Superior temporal gyrus (tissue), 1 donor: ENCODE data around the gene AACS.
A peak's percentile ranks its signal among the peaks of the same experiment; 100 is the strongest.
"Not testable (repeated sequence)": the region's sequence is repeated elsewhere in the genome, so short reads cannot be mapped to it uniquely, and the experiment has no call there.

Experiments
- DNase-seq: peaks from one replicate; pipeline ENCODE4 v3.0.0-alpha.2; 2016; ENCODE audit errors: extremely low spot score

The AACS gene

DNA sequence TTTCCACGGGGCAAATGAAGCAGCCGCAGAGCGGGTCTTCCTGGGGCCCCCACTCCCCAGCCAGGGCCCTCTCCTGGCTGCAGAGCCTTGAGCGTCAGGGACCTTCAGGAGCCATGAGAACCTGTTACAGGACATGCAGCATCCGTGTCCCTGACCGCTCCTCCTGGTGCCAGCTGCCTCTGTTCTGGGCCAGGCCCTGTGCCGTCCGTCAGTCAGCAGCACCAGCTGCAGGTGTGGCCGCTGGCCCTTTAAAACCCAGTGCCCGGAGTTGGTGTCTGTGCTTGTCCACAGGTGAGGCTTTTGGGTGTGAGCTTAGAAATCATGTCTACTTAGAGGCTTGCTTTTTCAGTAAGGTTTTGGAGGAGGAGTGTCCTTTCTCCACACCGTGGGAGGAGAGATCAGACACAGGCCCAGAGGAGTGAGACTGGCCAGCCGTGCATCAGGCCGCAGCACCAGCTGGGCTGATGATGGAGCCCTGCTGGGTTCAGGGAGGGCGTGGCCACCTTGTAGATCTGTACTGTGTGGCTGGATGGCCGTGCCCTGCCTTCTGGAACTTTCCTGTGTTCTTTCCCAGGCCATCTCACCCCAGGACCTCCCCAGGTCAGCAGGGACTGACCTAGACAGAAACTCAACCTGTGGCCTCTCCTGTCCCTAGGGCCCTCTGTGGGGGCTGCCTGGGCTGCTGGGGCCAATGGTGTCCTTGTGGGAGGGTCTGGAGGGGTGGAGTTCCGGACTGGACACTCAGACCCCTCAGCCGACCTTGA is 27.1 kb downstream of the AACS start:
- DNase-seq: no peak

DNA sequence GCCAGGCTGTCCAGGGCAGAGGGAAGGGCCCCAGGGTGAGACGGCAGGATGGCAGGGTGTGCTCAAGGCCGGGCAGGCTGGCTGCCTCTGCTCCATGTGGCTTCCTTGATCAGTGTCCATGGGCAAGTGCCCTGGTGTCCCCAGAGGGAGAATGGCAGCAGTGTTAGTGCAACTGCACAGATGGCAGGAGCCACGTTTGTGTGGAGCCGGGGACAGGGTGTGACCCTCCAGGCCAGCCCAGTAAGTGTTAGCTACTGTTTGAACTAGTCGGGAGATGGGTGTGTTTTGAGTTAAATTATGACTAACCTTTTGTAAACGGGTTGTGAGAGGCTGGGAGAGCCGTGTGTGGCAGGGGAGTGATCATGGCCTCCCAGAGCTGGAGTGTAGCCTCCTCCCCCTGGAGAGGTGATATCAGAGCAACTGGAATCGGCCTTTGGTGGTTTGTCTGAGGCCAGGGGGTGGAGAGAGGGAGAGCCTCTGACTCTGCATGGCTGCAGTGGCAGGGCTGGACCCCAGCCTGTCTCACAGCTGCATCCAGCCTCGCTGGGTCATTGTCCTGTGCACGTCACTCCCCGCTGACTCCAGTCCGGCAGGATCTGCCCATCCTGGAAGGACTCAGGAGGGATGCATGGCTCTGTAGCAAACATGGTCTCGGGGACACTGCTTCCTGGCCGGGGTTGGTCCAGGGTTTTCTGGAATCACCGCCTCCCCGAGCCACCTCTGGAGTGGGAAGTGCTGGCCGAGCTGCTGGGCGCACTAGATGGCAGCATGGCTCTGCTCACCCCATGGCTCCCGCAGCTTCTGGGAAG is 27.8 kb downstream of the AACS start:
- DNase-seq: peak; percentile 62

DNA sequence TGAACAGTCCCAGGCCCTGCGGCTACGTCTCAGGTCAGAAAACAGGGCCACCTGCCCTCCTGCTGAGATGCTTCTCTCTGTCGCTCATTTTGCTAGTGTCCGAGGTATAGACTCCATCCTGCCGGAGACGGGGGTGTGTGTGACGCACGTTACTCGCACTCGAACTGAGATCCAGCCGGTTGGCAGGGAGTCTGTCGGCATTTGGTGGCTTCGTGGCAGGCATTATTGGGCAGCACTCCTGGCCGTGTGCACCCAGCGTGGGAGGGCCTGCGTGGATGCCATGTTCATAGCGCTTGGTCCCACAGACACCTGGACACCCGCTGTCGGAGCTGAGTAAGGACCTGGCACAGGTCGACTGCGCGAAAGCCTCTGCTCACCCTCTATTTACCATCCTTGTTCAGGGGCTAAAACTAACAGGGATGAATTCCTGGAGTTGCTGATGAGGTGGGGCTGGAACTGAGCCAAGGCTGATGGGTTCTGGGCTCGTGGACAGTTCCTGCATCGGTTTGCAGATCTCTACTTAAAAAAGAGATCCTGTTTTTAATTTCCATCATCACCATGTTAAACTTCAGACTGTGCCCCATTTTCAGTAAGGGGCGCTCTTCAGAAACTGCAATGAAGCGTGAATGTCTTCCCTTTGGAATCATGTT is 28.6 kb downstream of the AACS start:
- DNase-seq: no peak

DNA sequence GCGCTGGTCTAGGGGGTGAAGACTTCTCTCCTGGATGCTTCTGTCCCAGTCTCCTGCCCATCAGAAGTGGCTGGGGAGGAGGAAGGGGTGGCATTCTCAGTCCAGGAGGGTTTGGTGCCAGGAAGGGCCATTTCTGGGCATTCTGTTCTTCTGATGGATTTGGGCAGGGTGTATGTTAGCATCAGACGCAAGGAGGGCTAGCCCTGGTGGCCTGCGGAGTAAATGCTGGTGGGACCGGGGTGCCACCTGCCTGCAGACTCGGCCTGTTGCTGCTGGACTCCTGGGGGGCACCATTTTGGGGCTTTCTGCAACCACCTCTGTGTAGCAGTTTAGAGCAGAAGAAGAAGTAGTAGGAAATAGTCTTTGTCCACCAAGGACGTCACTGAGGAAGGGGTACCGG is 31.7 kb downstream of the AACS start:
- DNase-seq: no peak

DNA sequence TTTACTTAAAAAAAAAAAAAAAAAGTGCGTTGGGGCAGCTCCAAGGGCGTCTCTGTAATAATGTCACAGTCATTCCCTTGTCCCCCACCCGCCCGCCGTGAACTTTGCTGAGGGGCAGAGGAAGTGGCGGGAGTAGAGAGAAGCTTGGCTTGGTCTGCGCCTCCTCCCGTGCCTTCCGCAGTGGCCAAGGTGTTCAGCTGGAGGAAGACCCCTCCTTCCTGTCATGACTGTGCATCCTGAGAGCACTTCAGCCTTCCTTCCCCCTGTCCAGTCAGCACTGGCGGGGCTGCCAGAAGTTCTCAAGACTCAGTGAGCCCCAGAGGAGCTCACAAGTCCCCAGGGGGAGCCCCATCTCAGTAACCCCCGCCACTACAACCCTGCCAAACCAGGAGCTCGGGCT is 32.2 kb downstream of the AACS start:
- no peak for DNase-seq

DNA sequence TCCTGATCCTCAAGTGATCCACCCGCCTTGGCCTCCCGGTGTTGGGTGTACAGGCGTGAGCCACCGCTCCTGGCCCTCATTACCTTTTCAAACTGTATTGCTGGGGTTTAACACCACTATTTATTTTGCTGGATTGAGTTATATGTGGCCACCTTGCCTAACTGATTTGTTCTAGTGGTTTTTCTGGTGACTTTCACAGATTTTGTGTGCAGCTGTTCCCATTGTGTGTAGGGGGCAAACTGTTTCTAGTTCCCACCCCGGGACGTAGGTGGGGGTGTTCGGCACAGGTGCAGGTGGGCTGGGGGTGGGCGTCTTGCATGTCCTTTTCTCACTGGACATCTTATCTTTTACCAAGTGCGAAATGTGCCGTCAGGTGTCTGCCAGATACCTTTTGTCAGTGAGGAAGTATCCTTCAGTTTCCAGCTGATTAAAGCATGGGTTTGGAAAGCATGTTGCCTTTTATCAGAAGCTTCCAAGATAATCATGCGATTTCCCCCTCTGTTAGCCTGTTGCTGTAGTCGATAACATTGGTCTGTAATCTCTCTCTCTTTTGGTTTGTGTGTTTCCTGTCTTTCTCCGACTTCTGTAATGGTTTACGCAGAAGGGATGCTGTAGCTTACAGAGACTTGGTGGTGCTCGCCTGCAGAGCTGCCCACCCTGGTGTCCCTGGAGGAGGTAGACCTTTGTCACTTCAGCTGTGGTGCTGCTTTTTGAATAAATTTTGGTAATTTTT is 33.6 kb downstream of the AACS start:
- DNase-seq: no peak

DNA sequence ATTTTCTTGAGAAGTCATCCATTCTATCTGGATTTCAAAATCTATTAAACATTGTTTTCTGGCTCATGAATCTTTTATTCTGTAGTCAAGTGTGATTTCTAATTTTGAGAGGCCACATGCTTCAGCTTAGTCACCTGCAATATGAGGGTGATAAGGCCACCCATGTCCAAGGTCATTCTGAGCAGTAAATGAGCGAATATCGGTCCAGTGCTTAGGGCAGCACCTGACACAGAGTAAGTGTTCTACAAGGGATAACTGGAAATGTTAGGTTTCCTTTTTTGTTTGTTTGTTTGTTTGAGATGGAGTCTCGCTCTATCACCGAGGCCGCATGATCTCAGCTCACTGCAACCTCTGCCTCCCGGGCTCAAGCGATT is 34.2 kb downstream of the AACS start:
- no peak for DNase-seq

DNA sequence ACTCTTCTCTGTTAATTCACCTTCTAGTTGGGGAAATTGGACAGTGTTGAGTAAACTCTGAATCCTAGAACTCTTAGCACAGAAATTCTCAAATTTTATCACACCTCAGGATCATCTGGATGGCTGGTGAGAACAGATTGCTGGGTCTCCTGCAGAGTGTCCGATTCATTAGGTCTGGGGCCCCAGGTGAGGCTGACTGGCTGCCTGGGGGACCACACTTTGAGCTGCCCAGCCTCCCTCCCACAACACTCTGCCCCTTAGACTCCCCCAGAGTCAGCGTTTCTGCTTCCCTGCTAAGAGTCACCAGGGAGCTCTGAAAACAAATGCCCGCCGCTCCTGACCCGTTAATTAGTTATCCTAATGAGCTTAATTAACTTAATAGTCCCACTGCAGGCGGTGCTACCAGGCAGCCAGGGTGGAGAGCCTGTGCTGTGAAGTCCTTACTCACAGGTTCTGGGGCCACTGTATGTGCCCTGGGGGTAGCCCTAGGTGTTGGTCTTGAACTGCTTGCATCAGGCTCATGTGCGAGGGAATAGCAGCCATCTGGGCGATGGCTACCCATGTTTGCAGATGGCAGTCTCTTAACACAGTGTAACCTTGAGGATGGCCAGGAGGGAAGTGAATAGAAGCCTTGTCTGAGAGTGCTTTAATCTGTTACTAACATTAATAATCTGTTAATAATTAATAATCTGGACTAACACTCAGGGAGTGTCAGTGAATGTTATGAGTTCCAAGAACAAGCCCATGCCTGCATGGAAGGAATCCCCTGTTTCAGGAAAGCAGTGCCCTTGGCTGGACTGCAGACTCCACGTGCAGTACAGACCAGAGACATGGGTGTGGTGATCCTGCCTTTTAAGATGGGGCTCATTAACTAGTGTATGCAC is 35.6 kb downstream of the AACS start:
- DNase-seq: no peak

DNA sequence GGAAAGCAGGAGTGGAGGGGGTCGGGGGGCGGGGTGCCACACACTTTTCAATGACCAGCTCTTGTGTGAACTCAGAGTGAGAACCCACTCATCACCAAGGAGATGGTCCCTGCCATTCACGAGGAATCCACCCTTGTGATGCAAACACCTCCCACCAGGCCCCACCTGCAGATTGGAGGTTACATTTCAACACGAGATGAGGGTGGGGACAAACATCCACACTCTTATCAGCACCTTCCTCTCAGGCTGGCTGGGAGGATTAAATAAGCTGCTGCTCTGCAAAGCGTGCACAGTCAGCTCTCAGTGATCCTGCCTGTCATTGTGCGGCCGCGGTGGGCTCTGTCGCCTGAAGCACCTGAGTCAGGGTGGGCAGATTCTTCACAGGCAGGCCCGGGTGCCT is 39.7 kb downstream of the AACS start:
- no peak for DNase-seq

DNA sequence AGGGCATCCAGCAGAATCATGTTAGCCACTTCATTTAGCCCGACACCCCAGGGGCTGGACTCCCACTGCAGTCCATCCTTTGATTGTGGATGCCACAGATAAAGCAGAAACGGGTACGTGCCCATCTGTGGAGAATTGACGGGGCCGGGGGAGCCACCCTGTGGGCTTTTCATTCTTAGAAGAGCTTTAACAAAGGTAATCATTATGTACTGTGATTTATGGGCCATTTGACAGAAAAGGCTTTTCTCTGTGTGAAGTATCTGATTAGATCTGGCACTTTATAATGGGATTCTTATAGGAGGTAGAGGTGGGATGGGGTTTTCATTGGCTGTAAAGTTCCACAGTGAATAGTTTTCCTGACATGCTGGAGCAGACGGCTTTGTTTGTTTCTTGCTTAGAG is 40.4 kb downstream of the AACS start:
- DNase-seq: no peak

DNA sequence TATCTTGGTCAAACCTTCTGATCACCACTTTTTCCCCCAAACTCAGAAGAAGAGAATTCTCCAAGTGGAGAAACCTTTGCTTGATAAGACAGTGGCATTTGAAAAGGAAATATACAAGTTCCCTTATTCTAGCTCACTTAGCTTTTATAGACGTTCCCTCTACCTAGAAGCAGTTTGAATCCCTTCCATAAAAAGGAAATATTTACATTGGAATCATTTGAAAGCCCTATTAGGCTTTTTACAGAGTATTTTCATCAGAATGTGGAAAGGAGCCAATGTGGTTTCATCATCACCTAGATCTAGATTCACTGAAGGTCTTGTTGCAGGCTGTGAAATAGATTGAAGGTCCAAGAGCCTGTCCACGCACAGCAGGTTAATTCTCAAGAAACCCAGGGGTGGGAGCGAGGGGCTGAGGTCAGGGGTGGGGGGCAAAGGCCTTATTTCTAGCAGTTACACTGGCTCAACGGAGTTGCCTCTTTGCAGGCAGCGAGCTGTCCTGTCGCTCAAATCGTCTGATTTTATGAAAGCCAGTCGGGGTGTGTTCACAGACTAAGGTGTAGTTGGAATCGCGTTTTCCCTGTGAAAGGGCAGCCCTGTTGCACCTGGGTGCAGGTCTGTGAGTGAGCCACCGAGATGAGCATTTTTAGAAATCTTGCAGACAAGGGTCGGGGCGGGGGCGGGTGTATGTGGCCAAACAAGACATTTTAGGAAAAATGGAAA is 45.6 kb downstream of the AACS start:
- no peak for DNase-seq

DNA sequence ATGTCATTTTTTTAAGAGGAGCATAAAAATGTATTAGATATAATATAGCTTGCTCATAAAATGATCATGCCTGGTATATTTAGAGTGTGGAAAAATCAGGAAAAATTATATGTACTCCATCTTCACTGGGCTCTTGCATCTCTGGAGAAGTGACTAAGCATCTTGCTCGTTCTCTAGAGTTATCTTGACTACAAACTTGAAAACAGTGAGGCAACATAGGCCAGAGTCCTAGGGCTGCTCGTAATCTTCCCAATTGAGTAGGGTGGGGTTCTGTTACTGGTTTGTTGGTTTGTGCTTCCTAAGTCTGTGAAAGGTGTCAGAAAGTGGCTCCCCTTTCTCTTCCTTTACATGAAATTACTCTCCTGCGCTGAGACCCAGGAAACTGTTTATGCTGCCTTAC is 46.2 kb downstream of the AACS start:
- no peak for DNase-seq

DNA sequence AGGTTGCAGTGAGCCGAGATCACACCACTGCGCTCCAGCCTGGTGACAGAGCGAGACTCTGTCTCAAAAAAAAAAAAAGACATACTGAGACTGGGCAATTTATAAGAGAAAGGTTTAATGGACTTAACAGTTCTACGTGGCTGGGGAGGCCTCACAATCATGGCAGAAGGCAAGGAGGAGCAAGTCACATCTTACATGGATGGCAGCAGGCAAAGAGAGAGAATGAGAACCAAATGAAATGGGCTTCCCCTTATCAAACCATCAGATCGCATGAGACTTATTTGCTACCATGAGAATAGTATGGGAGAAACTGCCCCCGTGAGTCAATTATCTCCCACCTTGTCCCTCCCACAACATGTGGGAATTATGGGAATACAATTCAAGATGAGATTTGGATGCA is 47.4 kb downstream of the AACS start:
- not testable (repeated sequence) for DNase-seq

DNA sequence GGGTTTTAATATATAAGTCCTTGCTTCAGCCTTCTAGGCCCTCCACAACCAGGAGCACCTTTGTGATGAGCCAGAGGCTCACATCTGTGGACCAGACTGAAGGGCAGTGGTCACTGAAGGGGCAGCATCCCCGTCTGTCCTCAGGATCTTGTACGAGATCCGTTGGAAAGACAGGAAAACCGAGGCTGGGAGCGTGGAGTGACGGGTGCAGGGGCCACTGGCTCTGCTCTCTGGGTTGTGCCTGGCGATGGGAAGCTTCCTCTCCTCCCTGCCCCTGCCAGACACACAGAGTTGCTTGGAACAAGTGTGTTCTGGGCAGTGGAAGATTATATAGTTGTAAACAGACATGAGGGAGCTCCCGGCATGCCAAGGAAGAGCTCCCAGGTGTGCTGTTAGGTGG is 48.0 kb downstream of the AACS start:
- no peak for DNase-seq

DNA sequence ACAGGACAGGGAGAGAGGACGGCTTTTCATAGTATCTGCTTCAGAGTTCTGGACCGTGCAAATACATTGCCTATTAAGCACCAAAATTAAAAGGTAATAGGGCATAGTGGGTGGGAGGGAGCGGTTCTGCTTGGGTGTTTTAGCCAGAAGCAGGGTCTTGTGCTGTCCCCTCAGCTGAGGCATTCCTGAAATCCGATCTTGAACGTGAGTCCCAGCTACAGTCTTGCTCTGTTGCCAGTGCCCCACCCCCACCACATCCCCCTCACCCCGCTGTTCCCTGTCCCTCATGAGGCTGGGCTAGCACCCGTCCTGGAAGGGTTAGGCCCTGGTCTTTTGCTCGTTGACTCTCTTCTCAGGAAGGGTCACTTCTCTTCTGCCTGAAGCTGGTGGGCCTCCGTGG is 48.6 kb downstream of the AACS start:
- DNase-seq: no peak

DNA sequence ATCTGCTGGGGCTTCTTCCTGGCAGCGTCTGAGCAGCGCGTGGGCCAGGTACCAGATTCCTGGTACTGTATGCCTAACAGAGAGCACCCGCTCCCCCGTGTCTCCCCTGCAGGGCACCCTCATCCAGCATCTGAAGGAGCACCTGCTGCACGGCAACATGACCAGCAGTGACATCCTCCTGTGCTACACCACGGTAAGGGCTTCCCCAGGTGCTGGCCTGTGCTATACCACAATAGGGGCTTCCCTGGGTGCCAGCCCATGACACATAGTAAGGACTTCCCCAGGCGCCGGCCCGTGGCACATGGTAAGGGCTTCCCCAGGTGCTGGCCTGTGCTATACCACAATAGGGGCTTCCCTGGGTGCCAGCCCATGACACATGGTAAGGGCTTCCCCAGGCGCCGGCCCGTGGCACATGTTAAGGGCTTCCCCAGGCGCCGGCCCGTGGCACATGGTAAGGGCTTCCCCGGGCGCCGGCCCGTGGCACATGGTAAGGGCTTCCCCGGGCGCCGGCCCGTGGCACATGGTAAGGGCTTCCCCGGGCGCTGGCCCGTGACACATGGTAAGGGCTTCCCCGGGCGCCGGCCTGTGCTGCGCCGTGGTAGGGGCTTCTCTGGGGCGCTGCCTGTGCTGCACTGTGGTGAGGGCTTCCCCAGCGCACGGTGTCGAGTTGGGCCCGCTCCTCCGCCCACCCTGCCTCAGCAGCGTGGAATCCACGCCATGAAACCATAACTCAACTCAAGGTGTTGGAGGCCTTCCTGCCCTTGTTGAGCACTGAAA is 49.3 kb downstream of the AACS start:
- no peak for DNase-seq

DNA sequence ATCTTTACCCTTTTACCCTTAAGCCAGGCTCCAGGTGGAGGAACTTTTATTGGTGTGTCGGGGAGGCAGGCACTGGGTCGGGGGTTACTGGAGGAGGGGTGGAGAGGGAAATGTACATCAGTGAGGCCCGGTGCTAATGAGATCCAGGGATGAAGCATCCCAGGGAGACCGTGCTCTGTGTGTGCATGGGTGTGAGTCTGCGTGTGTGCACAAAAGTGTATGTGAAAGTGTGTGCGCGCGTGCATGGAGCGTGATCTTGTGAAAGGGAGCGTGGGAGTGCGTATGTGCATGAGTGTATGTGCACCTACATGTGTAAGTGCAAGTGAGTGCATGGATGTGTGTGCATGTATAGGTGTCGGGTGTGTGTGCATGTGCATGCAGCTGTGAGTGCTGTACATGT is 55.3 kb downstream of the AACS start:
- no peak for DNase-seq

DNA sequence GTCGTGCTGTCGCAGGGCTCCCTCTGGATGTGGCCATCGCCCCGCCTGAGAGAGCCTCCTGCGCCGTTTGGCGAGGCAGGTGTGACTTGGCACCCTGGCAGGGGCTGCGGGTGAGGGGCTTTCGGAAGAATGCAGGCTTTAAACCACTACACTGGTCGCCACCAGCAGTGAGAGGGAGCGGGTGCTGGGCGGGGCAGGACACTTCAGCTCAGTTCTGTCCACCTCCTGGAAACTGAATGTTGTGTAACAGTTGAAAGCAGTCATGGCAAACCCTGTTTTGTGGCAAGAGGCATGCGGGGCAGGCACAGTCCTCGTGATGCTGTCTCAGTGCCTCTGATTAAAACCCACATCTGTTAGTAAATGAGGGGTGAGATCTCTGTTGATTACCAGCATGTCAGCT is 55.9 kb downstream of the AACS start:
- DNase-seq: no peak

DNA sequence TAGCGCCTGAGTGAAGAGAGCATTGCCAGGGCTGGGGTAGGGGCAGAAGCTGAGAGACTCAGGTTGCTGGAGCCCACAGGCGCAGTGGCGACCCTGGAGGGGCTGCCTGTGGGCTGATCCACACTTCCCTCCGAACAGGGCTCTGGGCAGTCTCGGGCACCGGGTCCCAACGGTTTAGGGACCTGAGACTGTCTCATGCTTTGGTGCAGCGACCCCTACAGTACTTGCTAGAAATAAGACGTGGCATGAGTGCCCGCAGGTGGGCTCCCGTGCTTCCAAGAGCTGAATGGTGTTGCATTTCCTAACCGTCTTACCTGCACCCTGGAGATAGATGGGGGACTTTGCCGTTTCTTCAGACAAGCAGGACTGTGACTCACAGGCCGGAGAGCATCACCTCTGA is 57.4 kb downstream of the AACS start:
- DNase-seq: no peak
